GM23338 (cell line): ENCODE data around the gene SEC14L3.

Experiments used
- CREB1 ChIP-seq: fragments of 250-450 bp; sonication (Bioruptor Pico); IDR thresholded peaks from 2 replicates; pipeline ENCODE4 v1.5.0; 2020; ENCODE audit warnings: low read depth, mild to moderate bottlenecking, moderate library complexity
- ETS1 ChIP-seq: IDR thresholded peaks from 2 replicates; pipeline ENCODE4 v1.6.1; 2016; ENCODE audit warnings: antibody characterized with exemption
- EZH2 ChIP-seq: fragments of 200-600 bp; sonication (generic); IDR thresholded peaks from one replicate; pipeline ENCODE4 v1.8.0; 2017; ENCODE audit warnings: antibody characterized with exemption, mild to moderate bottlenecking, low read depth; ENCODE audit not compliant: unreplicated experiment
- EZH2phosphoT487 ChIP-seq: fragments of 200-600 bp; sonication (generic); IDR thresholded peaks from one replicate; pipeline ENCODE4 v1.8.1; 2018; ENCODE audit warnings: antibody characterized with exemption; ENCODE audit not compliant: unreplicated experiment
- JUNB ChIP-seq: IDR thresholded peaks from one replicate; pipeline ENCODE4 v1.6.1; 2016; ENCODE audit warnings: antibody characterized with exemption; ENCODE audit not compliant: unreplicated experiment
- NANOG ChIP-seq: IDR thresholded peaks from 2 replicates; pipeline ENCODE4 v1.6.1; 2016; ENCODE audit warnings: antibody characterized with exemption, borderline replicate concordance
- POLR2AphosphoS5 ChIP-seq: IDR thresholded peaks from 2 replicates; pipeline ENCODE4 v1.6.1; 2016; ENCODE audit warnings: antibody characterized with exemption, low read depth
- STAT1 ChIP-seq: IDR thresholded peaks from one replicate; pipeline ENCODE4 v1.6.1; 2016; ENCODE audit warnings: antibody characterized with exemption; ENCODE audit not compliant: unreplicated experiment
- ZNF114 ChIP-seq: fragments of 250-450 bp; sonication (Bioruptor Pico); IDR thresholded peaks from 2 replicates; pipeline ENCODE4 v1.5.0; 2020; ENCODE audit warnings: mild to moderate bottlenecking, moderate library complexity
- ZNF331 ChIP-seq: fragments of 250-450 bp; sonication (Bioruptor Pico); IDR thresholded peaks from 2 replicates; pipeline ENCODE4 v1.5.0; 2020; ENCODE audit warnings: low read depth, mild to moderate bottlenecking, moderate library complexity
- ZNF462 ChIP-seq: fragments of 250-450 bp; sonication (Bioruptor Pico); IDR thresholded peaks from 2 replicates; pipeline ENCODE4 v1.5.0; 2020; ENCODE audit warnings: mild to moderate bottlenecking, moderate library complexity
- TF ChIP-seq, protein P1 (sequence below): IDR thresholded peaks from one replicate; pipeline ENCODE4 v1.6.1; 2018; ENCODE audit warnings: antibody characterized with exemption; ENCODE audit not compliant: unreplicated experiment
- TF ChIP-seq, protein P2 (sequence below), 2 experiments: fragments of 200-600 bp in 1 of 2; sonication (generic) in 1 of 2; conservative IDR thresholded peaks; 2 replicates each; pipeline versions ENCODE4 v1.5.1 to v1.6.1; 2016 to 2017; ENCODE audit warnings: antibody characterized with exemption in 2 of 2, low read depth in 2 of 2, mild to moderate bottlenecking in 2 of 2, moderate library complexity in 1 of 2

- TF ChIP-seq, protein P1, sequence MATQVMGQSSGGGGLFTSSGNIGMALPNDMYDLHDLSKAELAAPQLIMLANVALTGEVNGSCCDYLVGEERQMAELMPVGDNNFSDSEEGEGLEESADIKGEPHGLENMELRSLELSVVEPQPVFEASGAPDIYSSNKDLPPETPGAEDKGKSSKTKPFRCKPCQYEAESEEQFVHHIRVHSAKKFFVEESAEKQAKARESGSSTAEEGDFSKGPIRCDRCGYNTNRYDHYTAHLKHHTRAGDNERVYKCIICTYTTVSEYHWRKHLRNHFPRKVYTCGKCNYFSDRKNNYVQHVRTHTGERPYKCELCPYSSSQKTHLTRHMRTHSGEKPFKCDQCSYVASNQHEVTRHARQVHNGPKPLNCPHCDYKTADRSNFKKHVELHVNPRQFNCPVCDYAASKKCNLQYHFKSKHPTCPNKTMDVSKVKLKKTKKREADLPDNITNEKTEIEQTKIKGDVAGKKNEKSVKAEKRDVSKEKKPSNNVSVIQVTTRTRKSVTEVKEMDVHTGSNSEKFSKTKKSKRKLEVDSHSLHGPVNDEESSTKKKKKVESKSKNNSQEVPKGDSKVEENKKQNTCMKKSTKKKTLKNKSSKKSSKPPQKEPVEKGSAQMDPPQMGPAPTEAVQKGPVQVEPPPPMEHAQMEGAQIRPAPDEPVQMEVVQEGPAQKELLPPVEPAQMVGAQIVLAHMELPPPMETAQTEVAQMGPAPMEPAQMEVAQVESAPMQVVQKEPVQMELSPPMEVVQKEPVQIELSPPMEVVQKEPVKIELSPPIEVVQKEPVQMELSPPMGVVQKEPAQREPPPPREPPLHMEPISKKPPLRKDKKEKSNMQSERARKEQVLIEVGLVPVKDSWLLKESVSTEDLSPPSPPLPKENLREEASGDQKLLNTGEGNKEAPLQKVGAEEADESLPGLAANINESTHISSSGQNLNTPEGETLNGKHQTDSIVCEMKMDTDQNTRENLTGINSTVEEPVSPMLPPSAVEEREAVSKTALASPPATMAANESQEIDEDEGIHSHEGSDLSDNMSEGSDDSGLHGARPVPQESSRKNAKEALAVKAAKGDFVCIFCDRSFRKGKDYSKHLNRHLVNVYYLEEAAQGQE, result no peak
- TF ChIP-seq, protein P2, sequence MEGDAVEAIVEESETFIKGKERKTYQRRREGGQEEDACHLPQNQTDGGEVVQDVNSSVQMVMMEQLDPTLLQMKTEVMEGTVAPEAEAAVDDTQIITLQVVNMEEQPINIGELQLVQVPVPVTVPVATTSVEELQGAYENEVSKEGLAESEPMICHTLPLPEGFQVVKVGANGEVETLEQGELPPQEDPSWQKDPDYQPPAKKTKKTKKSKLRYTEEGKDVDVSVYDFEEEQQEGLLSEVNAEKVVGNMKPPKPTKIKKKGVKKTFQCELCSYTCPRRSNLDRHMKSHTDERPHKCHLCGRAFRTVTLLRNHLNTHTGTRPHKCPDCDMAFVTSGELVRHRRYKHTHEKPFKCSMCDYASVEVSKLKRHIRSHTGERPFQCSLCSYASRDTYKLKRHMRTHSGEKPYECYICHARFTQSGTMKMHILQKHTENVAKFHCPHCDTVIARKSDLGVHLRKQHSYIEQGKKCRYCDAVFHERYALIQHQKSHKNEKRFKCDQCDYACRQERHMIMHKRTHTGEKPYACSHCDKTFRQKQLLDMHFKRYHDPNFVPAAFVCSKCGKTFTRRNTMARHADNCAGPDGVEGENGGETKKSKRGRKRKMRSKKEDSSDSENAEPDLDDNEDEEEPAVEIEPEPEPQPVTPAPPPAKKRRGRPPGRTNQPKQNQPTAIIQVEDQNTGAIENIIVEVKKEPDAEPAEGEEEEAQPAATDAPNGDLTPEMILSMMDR (conservative IDR thresholded peaks at IDR 0.05; ENCODE audit: low read depth in 2 of 2), result no peak
- no peak for TF ChIP-seq EZH2
- TF ChIP-seq POLR2AphosphoS5, result no peak
- no peak for TF ChIP-seq ZNF114
- no peak for TF ChIP-seq EZH2phosphoT487
- no peak for TF ChIP-seq JUNB
- TF ChIP-seq CREB1 (CRISPR knock-in tag), result no peak
- no peak for TF ChIP-seq ETS1
- no peak for TF ChIP-seq ZNF462
- TF ChIP-seq NANOG, result no peak
- no peak for TF ChIP-seq ZNF331 (CRISPR knock-in tag)
- no peak for TF ChIP-seq STAT1
Measured at GRCh38 chr22:30497466-30498150, 25.8 kb upstream of the SEC14L3 start.
